IMR-90 (cell line): Measurements from ENCODE around the gene CYP26B1. TPM values are rescaled to one million over a fixed set of nuclear protein-coding genes. Genes with fewer than 3 reads are reported as not detected.

Experiments used
- ATAC-seq: fragments of 200-7000 bp; cut with Tn5 transposase; 2 replicates; pipeline ENCODE4 v1.9.1; 2020; ENCODE audit warnings: low read depth, mild to moderate bottlenecking, moderate library complexity
- BruUV-seq: library from RNA; stranded (reverse); fragments of 400-500 nt; replicated peaks from 2 replicates; lab custom pipeline; 2021; lab: Mats Ljungman, UMichigan
- CTCF ChIA-PET: fragments of 300-600 bp; formaldehyde crosslinking; extraction: SDS; loops from one replicate; lab custom pipeline; 2021; ENCODE audit warnings: antibody characterized with exemption; lab: Yijun Ruan, JAX
- POLR2A ChIA-PET: fragments of 300-600 bp; sonication (Branson Sonifier 250); formaldehyde crosslinking; loops from one replicate; lab custom pipeline; 2022; ENCODE audit warnings: antibody characterized with exemption; ENCODE audit not compliant: unreplicated experiment; lab: Charles Lee
- DNase-seq: peaks from one replicate; pipeline ENCODE4 v3.0.0; 2013
- H2AFZ ChIP-seq: replicated peaks from 2 replicates; pipeline ENCODE3; 2013; ENCODE audit warnings: low read length, mild to moderate bottlenecking; ENCODE audit not compliant: poor library complexity
- H2AK5ac ChIP-seq: 2 replicates; pipeline ENCODE4 v1.6.1; 2013; ENCODE audit warnings: low read depth, low read length, inconsistent platforms
- H2AK9ac ChIP-seq: replicated peaks from 2 replicates; pipeline ENCODE3; 2013; ENCODE audit warnings: mild to moderate bottlenecking, low read depth, low read length, moderate library complexity; ENCODE audit not compliant: poor library complexity
- H2BK120ac ChIP-seq: 2 replicates; pipeline ENCODE4 v1.6.1; 2013; ENCODE audit warnings: low read depth, low read length, inconsistent platforms
- H2BK15ac ChIP-seq: 3 replicates; pipeline ENCODE4 v1.6.1; 2013; ENCODE audit warnings: low read depth, low read length, inconsistent platforms
- H2BK20ac ChIP-seq: 2 replicates; pipeline ENCODE4 v1.6.1; 2013; ENCODE audit warnings: low read depth, mild to moderate bottlenecking, inconsistent platforms, low read length, moderate library complexity
- H2BK5ac ChIP-seq: 2 replicates; pipeline ENCODE4 v1.6.1; 2013; ENCODE audit warnings: mild to moderate bottlenecking, low read depth, low read length, inconsistent platforms; ENCODE audit not compliant: poor library complexity, severe bottlenecking
- H3K14ac ChIP-seq: replicated peaks from 2 replicates; pipeline ENCODE4 v1.6.1; 2013; ENCODE audit warnings: low read depth, low read length, inconsistent platforms
- H3K18ac ChIP-seq: 2 replicates; pipeline ENCODE4 v1.6.1; 2013; ENCODE audit warnings: low read depth, low read length, control low read depth
- H3K23ac ChIP-seq: 2 replicates; pipeline ENCODE4 v1.6.1; 2013; ENCODE audit warnings: low read depth, low read length, inconsistent platforms
- H3K27ac ChIP-seq: 2 replicates; pipeline ENCODE4 v1.5.1; 2013; ENCODE audit warnings: mild to moderate bottlenecking, control low read depth, low read length; ENCODE audit not compliant: insufficient read depth
- H3K27me3 ChIP-seq: 2 replicates; pipeline ENCODE4 v1.6.1; 2013; ENCODE audit warnings: low read length; ENCODE audit not compliant: control insufficient read depth, insufficient read depth
- H3K36me3 ChIP-seq: 2 replicates; pipeline ENCODE4 v1.6.1; 2013; ENCODE audit warnings: low read length, mixed read lengths; ENCODE audit not compliant: control insufficient read depth, insufficient read depth
- H3K4ac ChIP-seq: 2 replicates; pipeline ENCODE4 v1.6.1; 2013; ENCODE audit warnings: low read depth, low read length, inconsistent platforms
- H3K4me1 ChIP-seq: 2 replicates; pipeline ENCODE4 v1.6.1; 2013; ENCODE audit warnings: low read length, mixed read lengths; ENCODE audit not compliant: control insufficient read depth, insufficient read depth
- H3K4me2 ChIP-seq: 2 replicates; pipeline ENCODE4 v1.6.1; 2013; ENCODE audit warnings: low read depth, mild to moderate bottlenecking, control low read depth, low read length, moderate library complexity
- H3K4me3 ChIP-seq: 2 replicates; pipeline ENCODE4 v1.5.1; 2013; ENCODE audit warnings: low read depth, mild to moderate bottlenecking, control low read depth, low read length, moderate library complexity; ENCODE audit not compliant: insufficient read depth
- H3K56ac ChIP-seq: 2 replicates; pipeline ENCODE4 v1.6.1; 2013; ENCODE audit warnings: low read length, inconsistent platforms; ENCODE audit not compliant: insufficient read depth; ENCODE audit errors: extremely low read depth
- H3K79me1 ChIP-seq, 2 experiments: 2 replicates each; pipeline ENCODE4 v1.6.1; 2013; ENCODE audit warnings: low read length in 2 of 2, inconsistent platforms in 1 of 2, low read depth in 1 of 2
- H3K9ac ChIP-seq: 2 replicates; pipeline ENCODE4 v1.6.1; 2013; ENCODE audit warnings: low read depth, low read length, control low read depth
- H3K9me1 ChIP-seq: 2 replicates; pipeline ENCODE4 v1.6.1; 2013; ENCODE audit warnings: low read length, inconsistent platforms; ENCODE audit not compliant: insufficient read depth
- H3K9me3 ChIP-seq: 2 replicates; pipeline ENCODE4 v1.6.1; 2013; ENCODE audit warnings: low read length; ENCODE audit not compliant: control insufficient read depth, insufficient read depth
- H4K20me1 ChIP-seq: 2 replicates; pipeline ENCODE4 v1.6.1; 2013; ENCODE audit warnings: low read length, inconsistent platforms; ENCODE audit not compliant: insufficient read depth
- H4K5ac ChIP-seq: 2 replicates; pipeline ENCODE4 v1.6.1; 2013; ENCODE audit warnings: mild to moderate bottlenecking, low read depth, low read length, control low read depth
- H4K8ac ChIP-seq, 2 experiments: 2 replicates each; pipeline ENCODE4 v1.6.1; 2013; ENCODE audit warnings: low read depth in 2 of 2, low read length in 2 of 2, control low read depth in 1 of 2, inconsistent platforms in 1 of 2
- H4K91ac ChIP-seq: 2 replicates; pipeline ENCODE4 v1.6.1; 2013; ENCODE audit warnings: low read depth, low read length, inconsistent platforms; ENCODE audit not compliant: insufficient read depth
- RFX5 ChIP-seq: IDR thresholded peaks from 2 replicates; pipeline ENCODE4 v1.8.0; 2012; ENCODE audit warnings: low read depth, mild to moderate bottlenecking, low read length, moderate library complexity
- WGBS, 2 experiments: methylation state at CpG; one replicate each; pipeline versions ENCODE4 v1.1.5 to v1.1.7; 2013; ENCODE audit warnings: missing lambda C conversion rate in 2 of 2; ENCODE audit not compliant: insufficient read length in 1 of 2; ENCODE audit errors: extremely low coverage in 2 of 2; 5-methylcytosine and 5-hydroxymethylcytosine counted together
- dilution Hi-C: fragments of 300-500 bp; cut with HindIII; formaldehyde crosslinking; loops from one replicate; pipeline ENCODE4 v1.14.3; 2018; ENCODE audit warnings: low sequenced_read_pairs; ENCODE audit not compliant: unreplicated experiment
- in situ Hi-C: fragments of 300-500 bp; cut with MboI; formaldehyde crosslinking; loops from 3 replicates; pipeline ENCODE4 v1.14.3; 2019; ENCODE audit warnings: low sequenced_read_pairs, inconsistent platforms, mixed read lengths
- intact Hi-C: fragments of 100-400 bp; cut with micrococcal nuclease; formaldehyde crosslinking; loops from 2 replicates; pipeline ENCODE4 v1.10.0; 2022
- polyA plus RNA-seq, 3 experiments: library from polyadenylated mRNA; depleted of rRNA; stranded (reverse); fragments of >200 nt; gene quantifications; 2 replicates each; pipeline ENCODE4 v1.2.3, GENCODE V29; 2012; ENCODE audit warnings: low replicate concordance in 1 of 3
- total RNA-seq: library from RNA; depleted of rRNA; stranded (reverse); fragments of >200 nt; gene quantifications from 2 replicates; pipeline ENCODE4 v1.2.3, GENCODE V29; 2012

Gene CYP26B1
- total and polyA plus RNA-seq, 2 of the 4 experiments (the other 2 are of a cell fraction) = 0.02 TPM; not detected in 1

- DNase-seq = no peak
- H3K4ac ChIP-seq = no peak overlapping the region
- H3K36me3 ChIP-seq = peaks cover 7% of the 10 kb centered on the region
- ChIA-PET POLR2A (no interaction called here), CTCF (no interaction called here)
- no peaks in the 10 kb centered on the region for H3K79me1 ChIP-seq
- in situ Hi-C loops (no loop called here), intact Hi-C loops (no loop called here), dilution Hi-C loops (no loop called here)
- H3K4me2 ChIP-seq = no peak overlapping the region
- no peak overlapping the region for H2AK5ac ChIP-seq
- H4K8ac ChIP-seq = no peak overlapping the region
- no peak overlapping the region for H2AFZ ChIP-seq
- H4K91ac ChIP-seq = no peak overlapping the region
- H2BK5ac ChIP-seq = no peak overlapping the region
- no peak overlapping the region for H3K56ac ChIP-seq
- WGBS, 2 experiments = no CpG with 5 or more reads among the region's 4 CpGs
- H2AK9ac ChIP-seq = no peak overlapping the region
- H3K9me3 ChIP-seq = peaks cover 2% of the 10 kb centered on the region; the same call in 1 of the 2 replicates
- no peak for TF ChIP-seq RFX5
- no peak overlapping the region for H3K14ac ChIP-seq
- ATAC-seq = no peak
- H3K9me1 ChIP-seq = peaks cover 2% of the 10 kb centered on the region; the same call in 1 of the 2 replicates
- H3K27me3 ChIP-seq = no peaks in the 10 kb centered on the region
- no peaks in the 10 kb centered on the region; the same call in 1 of the 2 replicates for H4K20me1 ChIP-seq
- H3K23ac ChIP-seq = no peak overlapping the region
- no peak overlapping the region for H2BK20ac ChIP-seq
- H3K4me1 ChIP-seq = no peaks in the 10 kb centered on the region
- no peak overlapping the region for H3K18ac ChIP-seq
- H4K5ac ChIP-seq = no peak overlapping the region
- no peak overlapping the region for H3K27ac ChIP-seq
- no TSS peak for BruUV-seq
- H3K9ac ChIP-seq = no peak overlapping the region
- H3K4me3 ChIP-seq = no peak overlapping the region
- H2BK15ac ChIP-seq = no peak overlapping the region
- H2BK120ac ChIP-seq = no peak overlapping the region
These were observed 34.9 kb upstream of the CYP26B1 start for GRCh38 chr2:72182547-72182946.
